Astrocyte of the cerebellum (primary cell): ENCODE data around the gene CBX2.

Experiments used
- DNase-seq: peaks from one replicate; pipeline ENCODE4 v3.0.0-alpha.2; 2011; ENCODE audit warnings: low read depth
- H3K4me3 ChIP-seq: 2 replicates; pipeline ENCODE4 v1.5.1; 2011; ENCODE audit warnings: mild to moderate bottlenecking, low read depth, low read length, moderate library complexity
- CTCF ChIP-seq: IDR thresholded peaks from 2 replicates; pipeline ENCODE4 v1.5.1; 2012; ENCODE audit warnings: low read length, low read depth, moderate library complexity, mild to moderate bottlenecking; ENCODE audit errors: missing control alignments
- in situ Hi-C: cut with HindIII; loops from 2 replicates; pipeline ENCODE4 v1.10.0; 2017; ENCODE audit warnings: low sequenced_read_pairs

CBX2 gene

DNA sequence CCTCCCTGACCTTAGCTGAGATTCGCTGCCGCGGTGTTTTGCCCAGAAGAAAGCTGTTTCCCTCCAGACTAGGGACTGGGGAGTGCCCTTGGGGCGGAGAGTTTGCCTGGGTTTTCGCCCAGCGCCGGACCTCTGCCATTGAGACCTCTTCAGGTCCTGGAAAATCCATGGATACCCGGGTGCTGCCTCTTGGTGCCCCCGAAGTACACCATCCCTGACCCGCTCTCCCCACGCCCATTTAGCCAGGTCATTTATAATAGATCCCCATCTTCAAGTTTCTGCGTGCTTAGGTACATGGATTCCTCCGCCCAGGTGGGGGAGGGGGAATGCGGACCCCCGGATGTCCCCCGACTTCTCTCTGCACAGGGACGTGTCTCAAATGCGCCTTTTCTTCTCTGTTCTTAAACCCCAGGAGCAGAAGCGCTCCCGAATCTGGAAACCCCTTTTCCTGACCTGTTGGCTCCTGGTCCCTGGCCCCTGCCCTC is 34.0 kb downstream of the CBX2 start:
- no peak for DNase-seq
- no peak overlapping the region for H3K4me3 ChIP-seq
- in situ Hi-C loops, result no loop called here
- TF ChIP-seq CTCF, result no peak

GRCh38 chr17:79812353-79813258 is 34.7 kb downstream of the CBX2 start:
- peak overlapping the region; percentile 30 for H3K4me3 ChIP-seq
- no peak for DNase-seq
- TF ChIP-seq CTCF, result no peak
- in situ Hi-C loops, result no loop called here

GRCh38 chr17:79813297-79814126 is 35.6 kb downstream of the CBX2 start:
- DNase-seq, result no peak
- H3K4me3 ChIP-seq, result peak overlapping the region; percentile 21
- in situ Hi-C loops, result no loop called here
- no peak for TF ChIP-seq CTCF

DNA sequence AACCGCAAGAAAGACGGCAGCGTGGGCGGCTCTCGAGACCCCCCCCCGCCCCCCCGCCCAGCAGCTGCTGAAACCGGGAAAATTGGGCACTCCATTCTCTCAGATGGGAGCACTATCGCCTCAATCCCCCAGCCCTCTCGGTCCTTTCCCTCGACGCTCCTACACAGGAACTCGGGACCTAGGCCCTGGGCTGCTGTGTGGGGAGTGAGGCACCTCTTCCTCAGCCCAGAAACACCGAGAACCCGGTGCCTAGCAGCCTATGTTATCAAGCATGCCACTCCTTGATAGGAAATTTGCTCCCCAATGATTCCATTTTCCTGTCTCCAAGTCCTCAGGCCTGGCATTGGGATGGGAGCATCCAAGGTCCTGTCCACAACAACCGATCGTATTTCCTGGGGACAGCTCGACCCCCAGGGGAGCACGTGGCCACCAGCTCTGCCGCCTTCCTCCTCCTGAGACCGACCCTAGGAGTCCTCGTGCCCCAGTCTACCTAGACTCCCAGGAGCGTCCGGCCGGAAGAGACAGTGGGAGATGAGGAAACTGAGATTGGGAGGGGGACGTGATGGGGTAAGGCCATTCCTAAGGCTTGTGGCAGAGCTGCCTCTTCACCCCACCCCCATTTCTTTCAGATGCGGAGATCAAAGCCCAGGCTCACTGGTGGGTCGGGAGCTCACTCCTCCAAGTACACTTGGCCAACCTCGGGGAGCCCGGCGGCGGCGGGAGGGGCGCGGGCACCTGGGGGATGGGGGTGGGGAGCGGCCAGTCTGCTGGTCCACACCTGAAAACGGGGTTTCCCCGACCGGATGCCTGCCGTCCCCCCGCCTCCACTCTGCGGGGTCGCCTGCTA is 36.4 kb downstream of the CBX2 start:
- no peak for DNase-seq
- in situ Hi-C loops, result no loop called here
- no peak for TF ChIP-seq CTCF
- no peak overlapping the region for H3K4me3 ChIP-seq

GRCh38 chr17:79814974-79815835 is 37.3 kb downstream of the CBX2 start:
- no peak overlapping the region for H3K4me3 ChIP-seq
- in situ Hi-C loops, result no loop called here
- TF ChIP-seq CTCF, result no peak
- no peak for DNase-seq
